Liver (tissue), 9 donors: ENCODE measurements around the gene TGFBI. TPM values are rescaled to one million over a fixed set of nuclear protein-coding genes. Genes with fewer than 3 reads are reported as not detected.

Experiments
- DNase-seq: peaks from one replicate; pipeline ENCODE4 v3.0.0-alpha.2; 2017; ENCODE audit warnings: low spot score
- H3K27ac ChIP-seq, 2 donors: one replicate each; pipeline ENCODE4 v1.7.0; 2013; ENCODE audit warnings: inconsistent platforms in 2 of 2, low read length in 2 of 2, control low read depth in 1 of 2, low read depth in 1 of 2, mild to moderate bottlenecking in 1 of 2
- H3K27me3 ChIP-seq, 4 donors: one replicate each; pipeline versions ENCODE4 v1.6.1 to v1.7.0; 2013; ENCODE audit warnings: low read length in 3 of 4, inconsistent platforms in 1 of 4, mild to moderate bottlenecking in 1 of 4, moderate library complexity in 1 of 4; ENCODE audit not compliant: control insufficient read depth in 4 of 4, insufficient read depth in 4 of 4
- H3K36me3 ChIP-seq, 4 donors: one replicate each; pipeline versions ENCODE4 v1.6.1 to v1.7.0; 2013; ENCODE audit warnings: low read length in 3 of 4, mild to moderate bottlenecking in 3 of 4, low read depth in 1 of 4, moderate library complexity in 1 of 4; ENCODE audit not compliant: control insufficient read depth in 4 of 4, insufficient read depth in 3 of 4
- H3K4me1 ChIP-seq, 4 donors: one replicate each; pipeline versions ENCODE4 v1.6.1 to v1.7.0; 2013; ENCODE audit warnings: low read length in 3 of 4, mild to moderate bottlenecking in 3 of 4, moderate library complexity in 1 of 4; ENCODE audit not compliant: control insufficient read depth in 4 of 4, insufficient read depth in 4 of 4
- H3K4me3 ChIP-seq, 3 donors: one replicate each; pipeline versions ENCODE4 v1.6.1 to v1.7.0; 2013; ENCODE audit warnings: low read length in 3 of 3, control low read depth in 1 of 3, low read depth in 1 of 3, mild to moderate bottlenecking in 1 of 3
- H3K9ac ChIP-seq, 2 donors: one replicate each; pipeline ENCODE4 v1.7.0; 2013; ENCODE audit warnings: low read length in 2 of 2, mild to moderate bottlenecking in 2 of 2, moderate library complexity in 2 of 2, control low read depth in 1 of 2, low read depth in 1 of 2
- H3K9me3 ChIP-seq, 4 donors: one replicate each; pipeline versions ENCODE4 v1.6.1 to v1.7.0; 2013; ENCODE audit warnings: low read length in 3 of 4; ENCODE audit not compliant: control insufficient read depth in 4 of 4
- ATF3 ChIP-seq: IDR thresholded peaks from 2 replicates; pipeline ENCODE4 v1.6.1; 2016; ENCODE audit warnings: antibody characterized with exemption
- EGR1 ChIP-seq, 2 donors: IDR thresholded peaks; 2 replicates each; pipeline ENCODE4 v1.6.1; 2016 to 2018; ENCODE audit warnings: antibody characterized with exemption in 2 of 2, low read depth in 2 of 2
- FOXA1 ChIP-seq: IDR thresholded peaks from 2 replicates; pipeline ENCODE4 v1.6.1; 2016; ENCODE audit warnings: antibody characterized with exemption
- FOXA2 ChIP-seq: IDR thresholded peaks from 2 replicates; pipeline ENCODE4 v1.6.1; 2016; ENCODE audit warnings: antibody characterized with exemption
- GABPA ChIP-seq, 2 donors: IDR thresholded peaks in 1 of 2; conservative IDR thresholded peaks in 1 of 2; 2 replicates each; pipeline ENCODE4 v1.6.1; 2016; ENCODE audit warnings: antibody characterized with exemption in 2 of 2, mild to moderate bottlenecking in 1 of 2, moderate library complexity in 1 of 2
- HNF4G ChIP-seq: IDR thresholded peaks from 2 replicates; pipeline ENCODE4 v1.6.1; 2016; ENCODE audit warnings: antibody characterized with exemption
- MAX ChIP-seq: IDR thresholded peaks from 2 replicates; pipeline ENCODE4 v1.6.1; 2016; ENCODE audit warnings: antibody characterized with exemption
- NR2F2 ChIP-seq: IDR thresholded peaks from 2 replicates; pipeline ENCODE4 v1.6.1; 2016; ENCODE audit warnings: antibody characterized with exemption
- REST ChIP-seq: IDR thresholded peaks from 2 replicates; pipeline ENCODE4 v1.6.1; 2016; ENCODE audit warnings: antibody characterized with exemption, mild to moderate bottlenecking
- RXRA ChIP-seq, 2 donors: IDR thresholded peaks; 2 replicates each; pipeline ENCODE4 v1.6.1; 2017 to 2018; ENCODE audit warnings: antibody characterized with exemption in 2 of 2, mild to moderate bottlenecking in 1 of 2
- SP1 ChIP-seq: IDR thresholded peaks from 2 replicates; pipeline ENCODE4 v1.6.1; 2018; ENCODE audit warnings: antibody characterized with exemption, mild to moderate bottlenecking
- TAF1 ChIP-seq: conservative IDR thresholded peaks from 2 replicates; pipeline ENCODE4 v1.6.1; 2016; ENCODE audit warnings: antibody characterized with exemption, mild to moderate bottlenecking
- ZBTB33 ChIP-seq: IDR thresholded peaks from 2 replicates; pipeline ENCODE4 v1.6.1; 2016; ENCODE audit warnings: antibody characterized with exemption
- WGBS: extraction: QIAGEN DNeasy Blood & Tissue Kit; methylation state at CpG from one replicate; pipeline ENCODE4 v1.1.7; 2013; 5-methylcytosine and 5-hydroxymethylcytosine counted together
- polyA plus RNA-seq, 2 donors: library from polyadenylated mRNA; stranded (reverse) in 1 of 2; unstranded in 1 of 2; fragments of 200-250 nt in 1 of 2; fragments of >200 nt in 1 of 2; fragmentation: Nextera tagmentation in 1 of 2; extraction: Ambion mirVana in 1 of 2; gene quantifications; one replicate each; pipeline versions ENCODE4 v1.2.1 to v1.2.3, GENCODE V29; 2013 to 2015
- total RNA-seq, 2 donors: library from RNA; depleted of rRNA; stranded (reverse); fragments of >200 nt; gene quantifications; one replicate each; pipeline ENCODE4 v1.2.3, GENCODE V29; 2014
- donor health status: healthy.
- donor health status: healthy.
- donor health status: healthy.
- donor health status: healthy.
- donor health status: healthy.

Gene TGFBI
- total and polyA plus RNA-seq, 4 donors: 33.7 to 144 (median 44.1) TPM

GRCh38 chr5:136035837-136036236 lies 7.0 kb downstream of the TGFBI start (continued):
- no peak for TF ChIP-seq REST
- no peak for TF ChIP-seq FOXA1
- no peak for TF ChIP-seq GABPA (IDR thresholded peaks at IDR 0.05 in 1 of 2, conservative IDR thresholded peaks at IDR 0.05 in 1 of 2)
- no peak for TF ChIP-seq HNF4G
- TF ChIP-seq FOXA2: no peak
- TF ChIP-seq ZBTB33: no peak

GRCh38 chr5:136036293-136036911 lies 7.6 kb downstream of the TGFBI start:
- no peaks in the 10 kb centered on the region for H3K4me1 ChIP-seq
- H3K36me3 ChIP-seq: peaks cover 0 to 18% (median 17%) of the 10 kb centered on the region in 4 donors
- H3K4me3 ChIP-seq: no peak overlapping the region
- TF ChIP-seq RXRA (IDR thresholded peaks at IDR 0.05) (no peak), HNF4G (no peak), NR2F2 (no peak)
- WGBS: 95% methylated on average over 1 of the region's 1 CpG
- no peak overlapping the region for H3K27ac ChIP-seq
- H3K27me3 ChIP-seq: no peaks in the 10 kb centered on the region
- no peak for DNase-seq
- no peaks in the 10 kb centered on the region for H3K9me3 ChIP-seq
- no peak overlapping the region for H3K9ac ChIP-seq

GRCh38 chr5:136037001-136037705 lies 8.4 kb downstream of the TGFBI start:
- H3K36me3 ChIP-seq: peaks cover 0 to 20% (median 18%) of the 10 kb centered on the region in 4 donors
- no peaks in the 10 kb centered on the region for H3K27me3 ChIP-seq
- DNase-seq: no peak
- no peak overlapping the region for H3K27ac ChIP-seq
- H3K9me3 ChIP-seq: no peaks in the 10 kb centered on the region
- no peaks in the 10 kb centered on the region for H3K4me1 ChIP-seq
- TF ChIP-seq NR2F2 (no peak), MAX (no peak), REST (no peak), EGR1 (IDR thresholded peaks at IDR 0.05; ENCODE audit: low read depth in 2 of 2) (no peak), SP1 (no peak), ATF3 (no peak), TAF1 (no peak)
- H3K4me3 ChIP-seq: no peak overlapping the region
- 72% methylated on average over 10 of the region's 10 CpGs for WGBS
- no peak overlapping the region for H3K9ac ChIP-seq
